ENCODE data around the gene GLB1L.
"Not testable (repeated sequence)": the region's sequence is repeated elsewhere in the genome, so short reads cannot be mapped to it uniquely, and the experiment has no call there.

The GLB1L gene

DNA sequence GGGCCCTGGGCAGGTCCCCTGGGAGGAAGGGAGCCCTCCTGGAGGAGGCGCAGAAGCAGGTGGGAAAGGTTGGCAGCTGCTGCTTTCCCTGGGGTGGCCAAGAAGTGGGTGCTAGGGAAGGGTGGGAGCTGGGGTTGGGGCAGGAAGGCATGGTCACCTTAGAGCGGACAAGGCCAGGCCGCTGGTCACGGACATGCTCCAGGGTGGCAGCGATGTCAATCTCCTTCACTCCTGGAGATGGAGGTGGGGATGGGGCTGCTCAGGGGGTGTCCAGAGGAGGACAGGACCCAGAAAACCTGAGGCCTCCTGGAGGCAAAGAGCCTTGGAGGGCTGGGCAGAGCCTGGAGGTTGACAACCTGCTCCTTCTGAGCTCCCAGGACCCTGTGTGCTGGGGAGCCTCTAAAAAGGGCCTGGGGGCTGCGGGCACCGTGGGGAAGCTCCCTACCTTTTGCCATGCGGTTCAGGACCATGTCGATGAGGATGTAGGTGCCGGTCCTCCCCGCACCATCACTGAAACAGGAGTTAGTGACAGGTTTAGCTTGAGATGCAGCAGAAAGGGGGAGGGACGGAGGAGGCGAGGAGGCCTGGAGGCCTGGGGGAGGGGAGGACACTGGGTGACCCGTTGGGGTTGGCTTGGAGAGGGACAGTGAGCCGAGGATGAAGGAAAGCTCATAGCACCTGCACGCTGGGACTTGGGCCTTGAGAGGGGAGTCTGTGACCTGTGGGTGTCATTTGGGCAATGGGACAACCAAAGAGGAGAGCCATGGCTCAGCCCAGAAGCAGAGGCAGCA lies 45.3 kb upstream of the GLB1L start:
- DNase-seq (ENCODE audit: low spot score), result peak; percentile 69
- no peak overlapping the region for H3K4me3 ChIP-seq
- TF ChIP-seq, protein P1, sequence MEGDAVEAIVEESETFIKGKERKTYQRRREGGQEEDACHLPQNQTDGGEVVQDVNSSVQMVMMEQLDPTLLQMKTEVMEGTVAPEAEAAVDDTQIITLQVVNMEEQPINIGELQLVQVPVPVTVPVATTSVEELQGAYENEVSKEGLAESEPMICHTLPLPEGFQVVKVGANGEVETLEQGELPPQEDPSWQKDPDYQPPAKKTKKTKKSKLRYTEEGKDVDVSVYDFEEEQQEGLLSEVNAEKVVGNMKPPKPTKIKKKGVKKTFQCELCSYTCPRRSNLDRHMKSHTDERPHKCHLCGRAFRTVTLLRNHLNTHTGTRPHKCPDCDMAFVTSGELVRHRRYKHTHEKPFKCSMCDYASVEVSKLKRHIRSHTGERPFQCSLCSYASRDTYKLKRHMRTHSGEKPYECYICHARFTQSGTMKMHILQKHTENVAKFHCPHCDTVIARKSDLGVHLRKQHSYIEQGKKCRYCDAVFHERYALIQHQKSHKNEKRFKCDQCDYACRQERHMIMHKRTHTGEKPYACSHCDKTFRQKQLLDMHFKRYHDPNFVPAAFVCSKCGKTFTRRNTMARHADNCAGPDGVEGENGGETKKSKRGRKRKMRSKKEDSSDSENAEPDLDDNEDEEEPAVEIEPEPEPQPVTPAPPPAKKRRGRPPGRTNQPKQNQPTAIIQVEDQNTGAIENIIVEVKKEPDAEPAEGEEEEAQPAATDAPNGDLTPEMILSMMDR (IDR thresholded peaks at IDR 0.05), result no peak
- H3K27ac ChIP-seq, result peak overlapping the region in 1 of 2 donors; percentile 86

DNA sequence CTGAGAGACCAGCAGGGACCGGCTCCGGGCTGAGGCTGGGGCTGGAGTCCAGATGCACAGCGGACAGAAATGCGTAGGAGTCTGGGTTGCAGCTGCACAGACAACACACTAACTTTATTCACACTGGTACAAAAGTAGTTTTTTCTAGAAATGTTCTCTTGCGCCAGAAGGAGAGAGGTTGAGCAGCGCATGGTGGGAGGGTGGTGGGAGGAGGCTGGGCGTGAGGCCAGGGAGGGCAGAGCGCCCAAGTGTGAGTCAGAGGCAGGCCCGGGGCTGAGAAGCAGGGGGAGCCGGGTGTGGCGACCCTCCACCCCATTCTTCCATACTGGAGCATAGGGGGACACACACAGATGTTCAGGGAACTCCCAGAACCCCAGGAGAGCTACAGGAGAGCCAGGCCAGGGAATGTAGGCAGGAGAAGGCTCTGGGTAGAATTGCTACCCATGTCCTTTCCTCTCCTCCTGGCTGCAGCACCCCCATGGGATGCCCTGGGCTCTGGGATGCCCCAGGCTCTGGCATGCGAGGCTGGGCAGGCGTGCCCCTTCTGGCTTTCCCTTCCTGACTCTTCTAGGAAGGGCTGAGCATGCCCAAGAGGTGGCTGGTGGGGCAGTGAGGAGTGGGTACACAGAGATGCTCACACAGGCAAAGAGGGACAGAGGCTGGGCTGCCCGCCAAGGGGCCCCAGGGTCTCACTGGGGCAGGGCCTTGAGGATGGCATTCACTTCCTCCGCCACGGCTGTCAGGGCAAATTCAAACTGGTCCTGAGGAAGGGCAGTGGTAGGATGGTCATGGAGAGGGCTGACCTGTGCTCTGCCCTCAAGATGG lies 44.5 kb upstream of the GLB1L start:
- TF ChIP-seq, protein P1 (IDR thresholded peaks at IDR 0.05), result no peak
- no peak overlapping the region for H3K4me3 ChIP-seq
- peak; percentile 93 for DNase-seq (ENCODE audit: low spot score)
- H3K27ac ChIP-seq, result peak overlapping the region; percentile 65 to 86

DNA sequence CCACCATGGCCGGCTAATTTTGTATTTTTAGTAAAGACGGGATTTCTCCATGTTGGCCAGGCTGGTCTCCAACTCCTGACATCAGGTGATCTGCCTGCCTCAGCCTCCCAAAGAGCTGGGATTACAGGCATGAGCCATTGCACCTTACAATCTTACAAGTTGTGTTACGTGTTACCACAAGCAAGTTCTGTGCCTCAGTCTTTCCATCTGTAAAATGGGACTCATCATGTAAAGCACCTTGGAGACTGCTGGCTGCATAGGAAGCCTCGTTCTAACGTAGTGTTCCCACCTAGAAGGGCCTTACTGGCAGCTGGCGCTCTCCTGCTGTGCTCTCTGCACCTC lies 43.9 kb upstream of the GLB1L start:
- TF ChIP-seq, protein P1 (IDR thresholded peaks at IDR 0.05), result no peak
- DNase-seq (ENCODE audit: low spot score), result peak; percentile 16
- Histone ChIP-seq H3K4me3 (no peak overlapping the region), H3K27ac (peak overlapping the region; percentile 65 to 86)

DNA sequence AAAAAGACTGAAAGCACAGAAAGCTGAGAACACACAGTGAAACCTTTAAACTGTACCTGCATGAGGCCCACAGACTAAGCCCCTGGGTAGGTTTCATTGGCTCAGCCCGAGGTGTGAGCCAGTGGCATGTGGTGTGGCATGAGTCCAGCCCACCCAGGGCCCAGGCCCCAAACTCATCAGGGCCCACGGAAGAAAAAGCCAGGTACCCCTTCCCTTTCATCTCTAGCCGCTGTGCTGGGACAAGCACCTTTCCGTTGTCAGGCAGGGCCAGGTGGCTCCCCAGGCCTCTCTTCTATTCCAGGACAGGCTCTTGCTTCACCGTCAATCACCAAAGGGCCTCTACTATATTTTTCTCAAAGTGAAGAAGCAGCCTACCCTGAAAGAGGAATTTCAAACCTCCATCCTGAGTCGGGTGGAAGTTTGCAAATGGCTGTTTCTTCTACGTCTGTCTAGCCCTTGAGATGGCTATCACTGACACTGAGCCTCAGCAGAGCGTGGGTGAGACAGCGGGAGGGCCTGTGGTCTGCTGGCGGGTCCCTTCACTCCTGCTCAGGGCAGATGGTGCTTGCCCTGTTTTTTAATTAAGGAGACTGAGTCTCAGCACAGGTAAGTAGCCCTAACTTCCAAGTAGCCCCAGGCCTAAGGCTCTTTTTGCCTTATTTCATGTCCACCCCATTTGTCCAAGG lies 42.5 kb upstream of the GLB1L start:
- H3K27ac ChIP-seq, result no peak overlapping the region
- TF ChIP-seq, protein P1 (IDR thresholded peaks at IDR 0.05), result no peak
- no peak overlapping the region for H3K4me3 ChIP-seq
- peak; percentile 47 for DNase-seq (ENCODE audit: low spot score)

DNA sequence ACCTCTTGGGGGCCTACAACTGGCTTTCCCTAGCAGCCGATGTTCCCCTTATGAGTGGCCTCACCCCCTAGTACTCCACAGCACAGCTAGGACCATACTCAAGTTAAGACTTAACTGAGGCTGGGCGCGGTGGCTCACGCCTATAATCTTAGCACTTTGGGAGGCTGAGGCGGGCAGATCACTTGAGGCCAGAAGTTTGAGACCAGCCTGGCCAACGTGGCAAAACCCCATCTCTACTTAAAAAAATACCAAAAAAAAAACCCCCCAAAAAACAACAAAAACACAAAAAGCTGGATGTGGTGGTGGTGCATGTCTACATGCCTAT lies 41.8 kb upstream of the GLB1L start:
- not testable (repeated sequence) for DNase-seq (ENCODE audit: low spot score); H3K4me3 ChIP-seq
- H3K27ac ChIP-seq, result peak overlapping the region in 1 of 2 donors; percentile 70

DNA sequence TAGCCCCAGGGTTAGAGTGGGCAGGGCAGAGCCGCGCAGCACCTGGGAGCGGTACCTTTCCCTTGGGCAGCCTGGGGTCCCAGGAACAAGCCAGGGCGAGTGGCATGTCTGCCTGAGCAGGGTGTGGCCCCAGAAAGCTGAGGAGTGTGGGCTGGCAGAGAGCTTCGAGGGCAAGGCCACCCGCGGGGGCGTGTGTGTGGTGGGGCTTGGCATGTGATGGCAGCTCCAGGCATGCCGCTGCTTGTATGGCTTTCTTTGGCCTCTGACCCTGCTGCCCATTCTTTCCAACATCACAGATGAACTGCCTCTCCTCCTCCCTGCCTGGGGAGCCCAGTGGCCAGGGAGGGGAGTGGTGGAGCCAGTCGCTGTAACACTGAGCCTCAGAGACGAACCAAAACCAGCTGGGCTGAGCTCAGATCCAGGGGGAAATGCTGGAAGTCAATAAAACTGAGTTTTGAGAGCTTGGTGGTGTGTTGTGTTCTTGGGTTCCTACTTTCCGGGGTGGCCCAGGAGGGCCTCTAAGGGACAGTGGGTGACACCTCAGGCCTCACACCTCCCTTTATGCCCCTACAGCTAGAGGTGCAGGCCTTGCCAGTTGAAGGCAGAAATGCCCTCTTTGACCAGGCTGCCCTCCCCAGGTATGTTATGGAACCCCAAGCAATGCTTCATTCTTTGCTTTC lies 41.3 kb upstream of the GLB1L start:
- TF ChIP-seq, protein P1 (IDR thresholded peaks at IDR 0.05), result no peak
- peak; percentile 55 for DNase-seq (ENCODE audit: low spot score)
- Histone ChIP-seq H3K4me3 (no peak overlapping the region), H3K27ac (peak overlapping the region; percentile 4 to 70)

DNA sequence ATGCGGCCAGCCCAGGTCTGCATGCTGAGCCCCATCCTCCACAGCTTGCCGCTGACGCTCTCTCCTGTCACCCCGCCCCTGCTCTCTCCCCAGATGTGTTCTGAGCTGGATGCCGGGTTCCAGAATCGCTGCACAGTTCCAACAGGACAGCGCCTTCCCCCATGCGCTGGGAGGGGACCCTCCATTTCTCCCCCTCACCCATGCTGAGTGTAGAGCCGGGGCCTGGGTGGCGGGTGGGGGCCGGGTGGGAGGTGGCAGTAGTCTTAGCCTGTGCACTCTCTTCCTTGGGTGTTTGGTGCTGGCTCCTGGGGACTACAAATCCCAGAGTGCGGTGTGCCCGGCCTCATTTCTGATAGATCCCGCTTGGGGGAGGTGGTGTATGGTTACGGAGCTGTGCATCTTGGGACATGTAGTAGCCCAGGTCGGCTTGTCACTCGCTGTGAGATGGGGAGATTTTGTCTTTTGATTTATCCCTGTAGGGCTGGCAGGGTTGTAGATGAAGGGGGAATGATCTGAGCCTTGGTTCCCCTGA lies 40.7 kb upstream of the GLB1L start:
- no peak for DNase-seq (ENCODE audit: low spot score)
- TF ChIP-seq, protein P1 (IDR thresholded peaks at IDR 0.05), result no peak
- peak overlapping the region; percentile 4 to 70 for H3K27ac ChIP-seq

More for the DNA sequence above, 40.7 kb upstream of the GLB1L start:
- no peak overlapping the region for H3K4me3 ChIP-seq
